Peyer's patch (tissue), 4 donors: Measurements from ENCODE around the gene CTDSPL. TPM values are rescaled to one million over a fixed set of nuclear protein-coding genes. Genes with fewer than 3 reads are reported as not detected.

Experiments used
- DNase-seq, 3 donors: peaks; one replicate each; pipeline ENCODE4 v3.0.0-alpha.2; 2017 to 2019
- H3K27ac ChIP-seq, 4 donors: fragments of 200-600 bp; sonication (generic); one replicate each; pipeline ENCODE4 v1.5.1; 2016 to 2019
- H3K27me3 ChIP-seq, 2 donors: fragments of 200-600 bp; sonication (generic); one replicate each; pipeline ENCODE4 v1.5.1; 2019
- H3K36me3 ChIP-seq, 3 donors: fragments of 200-600 bp; sonication (generic); one replicate each; pipeline ENCODE4 v1.5.1; 2016 to 2019
- H3K4me1 ChIP-seq, 4 donors: fragments of 200-600 bp; sonication (generic); one replicate each; pipeline ENCODE4 v1.5.1; 2016 to 2019
- H3K4me3 ChIP-seq, 4 donors: fragments of 200-600 bp; sonication (generic); 1 replicate in 3 of 4; 2 replicates in 1 of 4; pipeline ENCODE4 v1.5.1; 2016 to 2019; ENCODE audit warnings: mild to moderate bottlenecking in 1 of 4
- H3K9me3 ChIP-seq, 4 donors: fragments of 200-600 bp; sonication (generic); one replicate each; pipeline ENCODE4 v1.5.1; 2016 to 2019; ENCODE audit warnings: mild to moderate bottlenecking in 1 of 4
- POLR2A ChIP-seq, 2 donors: fragments of 450-650 bp; IDR thresholded peaks; one replicate each; pipeline ENCODE4 v1.5.1; 2017; ENCODE audit warnings: antibody characterized with exemption in 2 of 2, mild to moderate bottlenecking in 2 of 2, moderate library complexity in 2 of 2
- total RNA-seq, 4 donors: library from RNA; depleted of rRNA; stranded (reverse); fragments of >200 nt; gene quantifications; one replicate each; pipeline ENCODE4 v1.1.0, GENCODE V29; 2016
- TF ChIP-seq, protein P1 (sequence below), 6 experiments: fragments of 450-650 bp in 4 of 6; fragments of 200-600 bp in 2 of 6; sonication (generic) in 1 of 6; IDR thresholded peaks; one replicate each; pipeline ENCODE4 v1.5.1; 2017 to 2019; ENCODE audit warnings: antibody characterized with exemption in 6 of 6, mild to moderate bottlenecking in 3 of 6, moderate library complexity in 1 of 6

The CTDSPL gene
- total RNA-seq, 4 donors from 2014 or later: 36.3 to 42.3 (median 38.4) TPM

- DNase-seq: peak in 2 of 3 donors; percentile 47 to 54
- Histone ChIP-seq H3K9me3 (no peaks in the 10 kb centered on the region), H3K4me3 (peak overlapping the region in 1 of 4 donors; percentile 57), H3K27ac (peak overlapping the region; percentile 82 to 95 (median 88)), H3K4me1 (peaks cover 9 to 63% (median 13%) of the 10 kb centered on the region in 4 donors), H3K27me3 (no peaks in the 10 kb centered on the region), H3K36me3 (peaks cover 0 to 56% (median 0%) of the 10 kb centered on the region in 3 donors)
- TF ChIP-seq, protein P1, sequence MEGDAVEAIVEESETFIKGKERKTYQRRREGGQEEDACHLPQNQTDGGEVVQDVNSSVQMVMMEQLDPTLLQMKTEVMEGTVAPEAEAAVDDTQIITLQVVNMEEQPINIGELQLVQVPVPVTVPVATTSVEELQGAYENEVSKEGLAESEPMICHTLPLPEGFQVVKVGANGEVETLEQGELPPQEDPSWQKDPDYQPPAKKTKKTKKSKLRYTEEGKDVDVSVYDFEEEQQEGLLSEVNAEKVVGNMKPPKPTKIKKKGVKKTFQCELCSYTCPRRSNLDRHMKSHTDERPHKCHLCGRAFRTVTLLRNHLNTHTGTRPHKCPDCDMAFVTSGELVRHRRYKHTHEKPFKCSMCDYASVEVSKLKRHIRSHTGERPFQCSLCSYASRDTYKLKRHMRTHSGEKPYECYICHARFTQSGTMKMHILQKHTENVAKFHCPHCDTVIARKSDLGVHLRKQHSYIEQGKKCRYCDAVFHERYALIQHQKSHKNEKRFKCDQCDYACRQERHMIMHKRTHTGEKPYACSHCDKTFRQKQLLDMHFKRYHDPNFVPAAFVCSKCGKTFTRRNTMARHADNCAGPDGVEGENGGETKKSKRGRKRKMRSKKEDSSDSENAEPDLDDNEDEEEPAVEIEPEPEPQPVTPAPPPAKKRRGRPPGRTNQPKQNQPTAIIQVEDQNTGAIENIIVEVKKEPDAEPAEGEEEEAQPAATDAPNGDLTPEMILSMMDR (IDR thresholded peaks at IDR 0.05): no peak
- no peak for TF ChIP-seq POLR2A (IDR thresholded peaks at IDR 0.05)
Observed at GRCh38 chr3:37997791-37998370, 136.2 kb downstream of the CTDSPL start.

DNA sequence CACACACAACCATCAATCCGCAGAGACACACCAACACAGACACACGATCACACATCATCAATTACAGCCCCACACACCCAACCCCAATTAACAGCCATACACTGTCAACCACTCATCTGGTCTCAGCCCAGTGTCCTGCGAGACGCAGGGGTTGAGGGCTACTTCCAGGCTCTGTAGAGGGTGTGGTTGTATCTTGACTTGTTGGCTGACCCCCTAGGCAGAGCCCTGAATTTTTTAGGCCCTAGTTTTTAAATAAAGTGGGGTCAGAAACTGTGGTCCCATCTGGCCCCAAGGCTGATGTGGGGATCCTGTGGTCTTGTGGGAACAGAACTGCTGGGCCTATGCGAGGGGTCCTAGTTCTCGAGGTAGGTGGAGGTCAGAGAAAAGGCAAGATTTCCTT lies 138.2 kb downstream of the CTDSPL start:
- no peak for TF ChIP-seq POLR2A (IDR thresholded peaks at IDR 0.05)
- TF ChIP-seq, protein P1 (IDR thresholded peaks at IDR 0.05): no peak
- Histone ChIP-seq H3K9me3 (no peaks in the 10 kb centered on the region), H3K36me3 (peaks cover 0 to 59% (median 0%) of the 10 kb centered on the region in 3 donors), H3K4me1 (peaks cover 9 to 60% (median 11%) of the 10 kb centered on the region in 4 donors), H3K27ac (no peak overlapping the region), H3K27me3 (no peaks in the 10 kb centered on the region), H3K4me3 (no peak overlapping the region)
- DNase-seq: peak in 2 of 3 donors; percentile 29 to 36

GRCh38 chr3:38000242-38000916 lies 138.7 kb downstream of the CTDSPL start:
- DNase-seq: peak in 2 of 3 donors; percentile 43
- H3K27ac ChIP-seq: no peak overlapping the region
- H3K27me3 ChIP-seq: no peaks in the 10 kb centered on the region
- no peak for TF ChIP-seq POLR2A (IDR thresholded peaks at IDR 0.05)
- TF ChIP-seq, protein P1 (IDR thresholded peaks at IDR 0.05): no peak
- H3K36me3 ChIP-seq: peaks cover 0 to 56% (median 0%) of the 10 kb centered on the region in 3 donors
- no peak overlapping the region for H3K4me3 ChIP-seq
- no peaks in the 10 kb centered on the region for H3K9me3 ChIP-seq
- peaks cover 8 to 55% (median 11%) of the 10 kb centered on the region in 4 donors for H3K4me1 ChIP-seq

GRCh38 chr3:38000965-38001455 lies 139.3 kb downstream of the CTDSPL start:
- TF ChIP-seq, protein P1 (IDR thresholded peaks at IDR 0.05): no peak
- H3K27ac ChIP-seq: peak overlapping the region in 1 of 4 donors; percentile 8
- no peak overlapping the region for H3K4me3 ChIP-seq
- DNase-seq: peak in 2 of 3 donors; percentile 35 to 42
- no peaks in the 10 kb centered on the region for H3K9me3 ChIP-seq
- H3K27me3 ChIP-seq: no peaks in the 10 kb centered on the region
- peaks cover 6 to 54% (median 11%) of the 10 kb centered on the region in 4 donors for H3K4me1 ChIP-seq
- H3K36me3 ChIP-seq: peaks cover 0 to 56% (median 0%) of the 10 kb centered on the region in 3 donors

- no peak overlapping the region for H3K4me3 ChIP-seq
- TF ChIP-seq, protein P1 (IDR thresholded peaks at IDR 0.05): peak in 3 of 6 experiments; percentile 21 to 25 (median 22)
- no peak for TF ChIP-seq POLR2A (IDR thresholded peaks at IDR 0.05)
- peak overlapping the region in 1 of 4 donors; percentile 8 for H3K27ac ChIP-seq
- peaks cover 6 to 48% (median 11%) of the 10 kb centered on the region in 4 donors for H3K4me1 ChIP-seq
- no peaks in the 10 kb centered on the region for H3K9me3 ChIP-seq
- H3K27me3 ChIP-seq: no peaks in the 10 kb centered on the region
- peak in 2 of 3 donors; percentile 46 to 63 for DNase-seq
- H3K36me3 ChIP-seq: peaks cover 0 to 56% (median 2%) of the 10 kb centered on the region in 3 donors
Observed at GRCh38 chr3:38001456-38002081, 139.9 kb downstream of the CTDSPL start.
